ENCODE data around the gene CNRIP1. TPM values are rescaled to one million over a fixed set of nuclear protein-coding genes. Genes with fewer than 3 reads are reported as not detected.

Gene CNRIP1
- polyA plus RNA-seq, 2 of the 4 experiments (the other 2 are of a cell fraction), result 0.93 to 2.9 TPM

DNA sequence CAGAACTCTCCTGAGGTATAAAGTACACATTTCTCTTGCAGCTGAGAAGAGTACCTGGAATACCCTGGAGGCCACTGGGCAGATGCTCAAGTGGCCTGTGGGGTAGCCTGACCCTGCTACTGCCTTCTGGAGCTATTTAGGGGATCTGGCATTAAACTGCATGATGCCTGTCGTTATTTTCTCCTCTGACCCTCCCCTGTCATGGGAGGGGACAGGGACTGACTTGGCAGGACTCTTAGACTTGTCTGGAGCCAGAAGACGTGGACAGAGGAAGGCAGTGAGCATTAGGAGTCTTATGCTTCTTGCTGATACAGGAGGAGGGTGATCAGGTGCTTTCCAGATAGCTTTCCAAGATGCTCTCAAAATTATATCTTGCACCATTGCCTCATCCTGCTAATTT, 24.8 kb downstream of the CNRIP1 start:
- 2% methylated on average over 2 of the region's 2 CpGs for WGBS (ENCODE audit: missing lambda C conversion rate)
- ATAC-seq (no peak), DNase-seq (ENCODE audit: low read depth in 1 of 2, low spot score in 1 of 2) (no peak), FAIRE-seq (no peak)
- Histone ChIP-seq H3K4me1 (no peaks in the 10 kb centered on the region), H3K4me2 (no peak overlapping the region), H3K27ac (no peak overlapping the region), H3K9me3 (no peaks in the 10 kb centered on the region), H3K4me3 (no peak overlapping the region)
- CTCF ChIA-PET, result interaction anchor here (1.2 to 9.3 kb wide), 3 partner anchors 8 to 171 kb away, joined by 4 to 82 read pairs (median 5); no protein-coding TSS in a partner anchor
- no peak for TF ChIP-seq ZSCAN20 (CRISPR knock-in tag; IDR thresholded peaks at IDR 0.05)
- TF ChIP-seq RNF2 (IDR thresholded peaks at IDR 0.05; ENCODE audit: borderline replicate concordance, low read depth), result no peak
- TF ChIP-seq, protein P1, sequence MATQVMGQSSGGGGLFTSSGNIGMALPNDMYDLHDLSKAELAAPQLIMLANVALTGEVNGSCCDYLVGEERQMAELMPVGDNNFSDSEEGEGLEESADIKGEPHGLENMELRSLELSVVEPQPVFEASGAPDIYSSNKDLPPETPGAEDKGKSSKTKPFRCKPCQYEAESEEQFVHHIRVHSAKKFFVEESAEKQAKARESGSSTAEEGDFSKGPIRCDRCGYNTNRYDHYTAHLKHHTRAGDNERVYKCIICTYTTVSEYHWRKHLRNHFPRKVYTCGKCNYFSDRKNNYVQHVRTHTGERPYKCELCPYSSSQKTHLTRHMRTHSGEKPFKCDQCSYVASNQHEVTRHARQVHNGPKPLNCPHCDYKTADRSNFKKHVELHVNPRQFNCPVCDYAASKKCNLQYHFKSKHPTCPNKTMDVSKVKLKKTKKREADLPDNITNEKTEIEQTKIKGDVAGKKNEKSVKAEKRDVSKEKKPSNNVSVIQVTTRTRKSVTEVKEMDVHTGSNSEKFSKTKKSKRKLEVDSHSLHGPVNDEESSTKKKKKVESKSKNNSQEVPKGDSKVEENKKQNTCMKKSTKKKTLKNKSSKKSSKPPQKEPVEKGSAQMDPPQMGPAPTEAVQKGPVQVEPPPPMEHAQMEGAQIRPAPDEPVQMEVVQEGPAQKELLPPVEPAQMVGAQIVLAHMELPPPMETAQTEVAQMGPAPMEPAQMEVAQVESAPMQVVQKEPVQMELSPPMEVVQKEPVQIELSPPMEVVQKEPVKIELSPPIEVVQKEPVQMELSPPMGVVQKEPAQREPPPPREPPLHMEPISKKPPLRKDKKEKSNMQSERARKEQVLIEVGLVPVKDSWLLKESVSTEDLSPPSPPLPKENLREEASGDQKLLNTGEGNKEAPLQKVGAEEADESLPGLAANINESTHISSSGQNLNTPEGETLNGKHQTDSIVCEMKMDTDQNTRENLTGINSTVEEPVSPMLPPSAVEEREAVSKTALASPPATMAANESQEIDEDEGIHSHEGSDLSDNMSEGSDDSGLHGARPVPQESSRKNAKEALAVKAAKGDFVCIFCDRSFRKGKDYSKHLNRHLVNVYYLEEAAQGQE (IDR thresholded peaks at IDR 0.05), result no peak
- TF ChIP-seq, protein P2, sequence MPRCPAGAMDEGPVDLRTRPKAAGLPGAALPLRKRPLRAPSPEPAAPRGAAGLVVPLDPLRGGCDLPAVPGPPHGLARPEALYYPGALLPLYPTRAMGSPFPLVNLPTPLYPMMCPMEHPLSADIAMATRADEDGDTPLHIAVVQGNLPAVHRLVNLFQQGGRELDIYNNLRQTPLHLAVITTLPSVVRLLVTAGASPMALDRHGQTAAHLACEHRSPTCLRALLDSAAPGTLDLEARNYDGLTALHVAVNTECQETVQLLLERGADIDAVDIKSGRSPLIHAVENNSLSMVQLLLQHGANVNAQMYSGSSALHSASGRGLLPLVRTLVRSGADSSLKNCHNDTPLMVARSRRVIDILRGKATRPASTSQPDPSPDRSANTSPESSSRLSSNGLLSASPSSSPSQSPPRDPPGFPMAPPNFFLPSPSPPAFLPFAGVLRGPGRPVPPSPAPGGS (IDR thresholded peaks at IDR 0.05), result no peak
- TF ChIP-seq, protein P3, sequence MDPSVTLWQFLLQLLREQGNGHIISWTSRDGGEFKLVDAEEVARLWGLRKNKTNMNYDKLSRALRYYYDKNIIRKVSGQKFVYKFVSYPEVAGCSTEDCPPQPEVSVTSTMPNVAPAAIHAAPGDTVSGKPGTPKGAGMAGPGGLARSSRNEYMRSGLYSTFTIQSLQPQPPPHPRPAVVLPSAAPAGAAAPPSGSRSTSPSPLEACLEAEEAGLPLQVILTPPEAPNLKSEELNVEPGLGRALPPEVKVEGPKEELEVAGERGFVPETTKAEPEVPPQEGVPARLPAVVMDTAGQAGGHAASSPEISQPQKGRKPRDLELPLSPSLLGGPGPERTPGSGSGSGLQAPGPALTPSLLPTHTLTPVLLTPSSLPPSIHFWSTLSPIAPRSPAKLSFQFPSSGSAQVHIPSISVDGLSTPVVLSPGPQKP (IDR thresholded peaks at IDR 0.05; ENCODE audit: low read depth, low read length), result no peak
- TF ChIP-seq ZFP36 (IDR thresholded peaks at IDR 0.05; ENCODE audit: borderline replicate concordance, partially characterized antibody), result no peak
- no peak for TF ChIP-seq JUNB (IDR thresholded peaks at IDR 0.05)
- TF ChIP-seq TFCP2L1 (CRISPR knock-in tag; IDR thresholded peaks at IDR 0.05), result no peak
- TF ChIP-seq ZNF302 (CRISPR knock-in tag; IDR thresholded peaks at IDR 0.05), result no peak
- TF ChIP-seq POLR2A (IDR thresholded peaks at IDR 0.05; ENCODE audit: low read length), result no peak
- no peak for TF ChIP-seq MYC (IDR thresholded peaks at IDR 0.05; ENCODE audit: borderline replicate concordance, low read length)
- no peak for TF ChIP-seq HOXB13 (CRISPR knock-in tag; IDR thresholded peaks at IDR 0.05; ENCODE audit: low read depth)
- TF ChIP-seq, protein P4, sequence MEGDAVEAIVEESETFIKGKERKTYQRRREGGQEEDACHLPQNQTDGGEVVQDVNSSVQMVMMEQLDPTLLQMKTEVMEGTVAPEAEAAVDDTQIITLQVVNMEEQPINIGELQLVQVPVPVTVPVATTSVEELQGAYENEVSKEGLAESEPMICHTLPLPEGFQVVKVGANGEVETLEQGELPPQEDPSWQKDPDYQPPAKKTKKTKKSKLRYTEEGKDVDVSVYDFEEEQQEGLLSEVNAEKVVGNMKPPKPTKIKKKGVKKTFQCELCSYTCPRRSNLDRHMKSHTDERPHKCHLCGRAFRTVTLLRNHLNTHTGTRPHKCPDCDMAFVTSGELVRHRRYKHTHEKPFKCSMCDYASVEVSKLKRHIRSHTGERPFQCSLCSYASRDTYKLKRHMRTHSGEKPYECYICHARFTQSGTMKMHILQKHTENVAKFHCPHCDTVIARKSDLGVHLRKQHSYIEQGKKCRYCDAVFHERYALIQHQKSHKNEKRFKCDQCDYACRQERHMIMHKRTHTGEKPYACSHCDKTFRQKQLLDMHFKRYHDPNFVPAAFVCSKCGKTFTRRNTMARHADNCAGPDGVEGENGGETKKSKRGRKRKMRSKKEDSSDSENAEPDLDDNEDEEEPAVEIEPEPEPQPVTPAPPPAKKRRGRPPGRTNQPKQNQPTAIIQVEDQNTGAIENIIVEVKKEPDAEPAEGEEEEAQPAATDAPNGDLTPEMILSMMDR (IDR thresholded peaks at IDR 0.05), result no peak
- POLR2A ChIA-PET, result no interaction called here

DNA sequence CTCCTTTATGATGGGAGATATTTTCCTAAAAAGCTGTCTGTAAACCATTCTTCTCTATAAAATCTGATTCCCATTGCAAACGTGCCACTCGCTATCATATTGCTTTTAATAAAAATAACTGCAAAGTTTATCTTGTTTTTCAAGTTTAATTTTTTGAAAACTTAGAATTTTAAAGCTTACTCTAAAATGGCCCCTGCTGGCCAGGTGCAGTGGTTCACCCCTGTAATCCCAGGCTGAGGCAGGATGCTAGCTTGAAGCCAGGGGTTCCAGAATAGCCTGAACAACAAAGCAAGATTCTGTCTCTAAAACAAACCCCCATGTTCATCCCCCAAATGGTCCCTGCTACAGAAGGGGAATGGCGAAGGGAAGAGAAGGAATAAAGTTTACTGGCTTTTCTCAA, 25.6 kb downstream of the CNRIP1 start:
- H3K27ac ChIP-seq, result no peak overlapping the region
- FAIRE-seq (no peak), DNase-seq (ENCODE audit: low read depth in 1 of 2, low spot score in 1 of 2) (no peak), ATAC-seq (peak in 1 of 2 experiments; percentile 46; a peak in 1 of 6 replicates)
- 43% methylated on average over 3 of the region's 3 CpGs for WGBS (ENCODE audit: missing lambda C conversion rate)
- CTCF ChIA-PET, result interaction anchor here (0.7 to 9.3 kb wide), 8 partner anchors 9 to 263 kb away, joined by 3 to 82 read pairs (median 4); no protein-coding TSS in a partner anchor
- no peaks in the 10 kb centered on the region for H3K4me1 ChIP-seq
- H3K4me3 ChIP-seq, result no peak overlapping the region
- POLR2A ChIA-PET, result no interaction called here
- no peak overlapping the region for H3K4me2 ChIP-seq
- no peaks in the 10 kb centered on the region for H3K9me3 ChIP-seq
- no peak for TF ChIP-seq HOXA7 (CRISPR knock-in tag; IDR thresholded peaks at IDR 0.05)
- TF ChIP-seq NR3C1 (IDR thresholded peaks at IDR 0.05), result no peak
- no peak for TF ChIP-seq JUN (IDR thresholded peaks at IDR 0.05)
- TF ChIP-seq EHMT2 (IDR thresholded peaks at IDR 0.05; ENCODE audit: low read depth), result no peak
- TF ChIP-seq SMC3 (IDR thresholded peaks at IDR 0.05), result no peak
- no peak for TF ChIP-seq CBX8 (IDR thresholded peaks at IDR 0.05)
- TF ChIP-seq FOSB (CRISPR knock-in tag; IDR thresholded peaks at IDR 0.05), result no peak
- TF ChIP-seq MYC (IDR thresholded peaks at IDR 0.05; ENCODE audit: borderline replicate concordance, low read length), result no peak
- TF ChIP-seq, protein P1 (IDR thresholded peaks at IDR 0.05), result no peak
- TF ChIP-seq, protein P5, sequence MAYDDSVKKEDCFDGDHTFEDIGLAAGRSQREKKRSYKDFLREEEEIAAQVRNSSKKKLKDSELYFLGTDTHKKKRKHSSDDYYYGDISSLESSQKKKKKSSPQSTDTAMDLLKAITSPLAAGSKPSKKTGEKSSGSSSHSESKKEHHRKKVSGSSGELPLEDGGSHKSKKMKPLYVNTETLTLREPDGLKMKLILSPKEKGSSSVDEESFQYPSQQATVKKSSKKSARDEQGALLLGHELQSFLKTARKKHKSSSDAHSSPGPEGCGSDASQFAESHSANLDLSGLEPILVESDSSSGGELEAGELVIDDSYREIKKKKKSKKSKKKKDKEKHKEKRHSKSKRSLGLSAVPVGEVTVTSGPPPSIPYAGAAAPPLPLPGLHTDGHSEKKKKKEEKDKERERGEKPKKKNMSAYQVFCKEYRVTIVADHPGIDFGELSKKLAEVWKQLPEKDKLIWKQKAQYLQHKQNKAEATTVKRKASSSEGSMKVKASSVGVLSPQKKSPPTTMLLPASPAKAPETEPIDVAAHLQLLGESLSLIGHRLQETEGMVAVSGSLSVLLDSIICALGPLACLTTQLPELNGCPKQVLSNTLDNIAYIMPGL (CRISPR knock-in tag; IDR thresholded peaks at IDR 0.05; ENCODE audit: borderline replicate concordance), result no peak
- TF ChIP-seq CHD4 (IDR thresholded peaks at IDR 0.05; ENCODE audit: borderline replicate concordance), result no peak

Measured in A549 (cell line).